AG04450 (cell line): Measurements from ENCODE around the gene ADARB2. TPM values are rescaled to one million over a fixed set of nuclear protein-coding genes. Genes with fewer than 3 reads are reported as not detected.

ENCODE experiments used
- CTCF ChIA-PET: fragments of 300-600, 350-600 bp; formaldehyde crosslinking; extraction: SDS; loops from one replicate; lab custom pipeline; 2022; ENCODE audit warnings: antibody characterized with exemption, inconsistent platforms; lab: Charles Lee
- POLR2A ChIA-PET: fragments of 350-600 bp; formaldehyde crosslinking; extraction: SDS; loops from one replicate; lab custom pipeline; 2021; ENCODE audit warnings: antibody characterized with exemption, inconsistent platforms; lab: Yijun Ruan, JAX
- DNase-seq: peaks from one replicate; pipeline ENCODE4 v3.0.0-alpha.2; 2011; ENCODE audit warnings: low read depth, low spot score
- H3K27ac ChIP-seq: one replicate; pipeline ENCODE4 v1.5.1; 2012; ENCODE audit warnings: low read depth, low read length, control low read depth
- H3K27me3 ChIP-seq: one replicate; pipeline ENCODE4 v1.6.0; 2012; ENCODE audit warnings: low read length; ENCODE audit not compliant: control insufficient read depth, insufficient read depth
- H3K4me3 ChIP-seq: 2 replicates; pipeline ENCODE4 v1.5.1; 2011; ENCODE audit warnings: mild to moderate bottlenecking, low read depth, low read length, control low read depth
- H3K9me3 ChIP-seq: 2 replicates; pipeline ENCODE4 v1.5.1; 2012; ENCODE audit warnings: low read length; ENCODE audit not compliant: control insufficient read depth, insufficient read depth
- CTCF ChIP-seq: IDR thresholded peaks from 2 replicates; pipeline ENCODE4 v1.5.1; 2011; ENCODE audit warnings: low read depth, low read length, control low read depth, inconsistent platforms
- polyA plus RNA-seq: library from polyadenylated mRNA; depleted of rRNA; stranded (reverse); fragments of >200 nt; gene quantifications from 2 replicates; pipeline ENCODE4 v1.2.3, GENCODE V29; 2011

Gene ADARB2
- polyA plus RNA-seq, 1 experiment, result not detected

GRCh38 chr10:1716839-1717238 lies 20.5 kb downstream of the ADARB2 start:
- no peak overlapping the region for H3K27ac ChIP-seq
- H3K9me3 ChIP-seq, result peaks cover 56% of the 10 kb centered on the region
- ChIA-PET CTCF (no interaction called here), POLR2A (no interaction called here)
- no peak overlapping the region for H3K4me3 ChIP-seq
- H3K27me3 ChIP-seq, result no peaks in the 10 kb centered on the region
- DNase-seq, result no peak
- TF ChIP-seq CTCF, result no peak

- no peak overlapping the region for H3K4me3 ChIP-seq
- TF ChIP-seq CTCF, result no peak
- no peak for DNase-seq
- no peaks in the 10 kb centered on the region for H3K27me3 ChIP-seq
- POLR2A ChIA-PET, result no interaction called here
- H3K27ac ChIP-seq, result no peak overlapping the region
- H3K9me3 ChIP-seq, result peaks cover 57% of the 10 kb centered on the region
- CTCF ChIA-PET, result no interaction called here
Measured at GRCh38 chr10:1715821-1716220, 21.5 kb downstream of the ADARB2 start.

- Histone ChIP-seq H3K27me3 (no peaks in the 10 kb centered on the region), H3K27ac (no peak overlapping the region), H3K9me3 (peaks cover 54% of the 10 kb centered on the region), H3K4me3 (no peak overlapping the region)
- CTCF ChIA-PET, result no interaction called here
- no peak for TF ChIP-seq CTCF
- POLR2A ChIA-PET, result no interaction called here
- no peak for DNase-seq
Measured at GRCh38 chr10:1712944-1713671, 24.2 kb downstream of the ADARB2 start.

- CTCF ChIA-PET, result no interaction called here
- H3K9me3 ChIP-seq, result peaks cover 52% of the 10 kb centered on the region
- POLR2A ChIA-PET, result no interaction called here
- no peak for TF ChIP-seq CTCF
- H3K4me3 ChIP-seq, result no peak overlapping the region
- H3K27ac ChIP-seq, result no peak overlapping the region
- no peaks in the 10 kb centered on the region for H3K27me3 ChIP-seq
- DNase-seq, result no peak
Measured at GRCh38 chr10:1712314-1712713, 25.0 kb downstream of the ADARB2 start.

GRCh38 chr10:1709161-1709560 lies 28.2 kb downstream of the ADARB2 start:
- TF ChIP-seq CTCF, result no peak
- no peak for DNase-seq
- no peak overlapping the region for H3K27ac ChIP-seq
- H3K9me3 ChIP-seq, result peaks cover 60% of the 10 kb centered on the region
- ChIA-PET CTCF (no interaction called here), POLR2A (no interaction called here)
- no peaks in the 10 kb centered on the region for H3K27me3 ChIP-seq
- H3K4me3 ChIP-seq, result no peak overlapping the region
